SK-N-SH treated with all-trans-retinoic acid at 6 μM for 48 hours (cell line): ENCODE data around the gene MAGED1.

Source experiments
- ATAC-seq: fragments of 200-7000 bp; cut with Tn5 transposase; 3 replicates; pipeline ENCODE4 v1.9.1; 2020; ENCODE audit warnings: mild to moderate bottlenecking, moderate library complexity
- ARNTL ChIP-seq: fragments of 450-650 bp; formaldehyde crosslinking; IDR thresholded peaks from 2 replicates; pipeline ENCODE4 v1.5.0; 2020; ENCODE audit warnings: low read depth, mild to moderate bottlenecking, moderate library complexity, borderline replicate concordance
- CREB5 ChIP-seq: fragments of 250-450 bp; sonication (Bioruptor Pico); IDR thresholded peaks from 2 replicates; pipeline ENCODE4 v1.5.1; 2020; ENCODE audit warnings: low read depth, mild to moderate bottlenecking, moderate library complexity
- CSRNP3 ChIP-seq: fragments of 250-450 bp; sonication (Bioruptor Pico); IDR thresholded peaks from 2 replicates; pipeline ENCODE4 v1.5.1; 2021; ENCODE audit warnings: mild to moderate bottlenecking, moderate library complexity
- ESRRG ChIP-seq: fragments of 250-450 bp; sonication (Bioruptor Pico); IDR thresholded peaks from 2 replicates; pipeline ENCODE4 v1.6.1; 2021; ENCODE audit warnings: mild to moderate bottlenecking
- GLIS3 ChIP-seq: fragments of 250-450 bp; sonication (Bioruptor Pico); IDR thresholded peaks from 2 replicates; pipeline ENCODE4 v1.5.0; 2020; ENCODE audit warnings: mild to moderate bottlenecking, moderate library complexity
- ISL1 ChIP-seq: fragments of 250-450 bp; sonication (Bioruptor Pico); IDR thresholded peaks from 2 replicates; pipeline ENCODE4 v2.1.2; 2022; ENCODE audit warnings: mild to moderate bottlenecking, moderate library complexity
- OSR1 ChIP-seq: fragments of 250-450 bp; sonication (Bioruptor Pico); IDR thresholded peaks from 2 replicates; pipeline ENCODE4 v1.8.0; 2022; ENCODE audit warnings: moderate library complexity, mild to moderate bottlenecking, inconsistent platforms
- PATZ1 ChIP-seq: fragments of 250-450 bp; sonication (Bioruptor Pico); IDR thresholded peaks from 2 replicates; pipeline ENCODE4 v1.8.0; 2020; ENCODE audit warnings: mild to moderate bottlenecking, moderate library complexity, borderline replicate concordance
- POU6F1 ChIP-seq: fragments of 250-450 bp; sonication (Bioruptor Pico); IDR thresholded peaks from 2 replicates; pipeline ENCODE4 v1.8.0; 2021; ENCODE audit warnings: low read depth, mild to moderate bottlenecking, moderate library complexity, borderline replicate concordance
- PPARA ChIP-seq: fragments of 250-450 bp; sonication (Bioruptor Pico); IDR thresholded peaks from 2 replicates; pipeline ENCODE4 v1.5.0; 2020; ENCODE audit warnings: mild to moderate bottlenecking, borderline replicate concordance
- RARB ChIP-seq: fragments of 250-450 bp; sonication (Bioruptor Pico); IDR thresholded peaks from 2 replicates; pipeline ENCODE4 v1.8.0; 2021; ENCODE audit warnings: mild to moderate bottlenecking, moderate library complexity
- SNAI2 ChIP-seq: fragments of 250-450 bp; sonication (Bioruptor Pico); IDR thresholded peaks from 2 replicates; pipeline ENCODE4 v1.5.0; 2020; ENCODE audit warnings: mild to moderate bottlenecking, moderate library complexity
- TCF4 ChIP-seq: fragments of 250-450 bp; sonication (Bioruptor Pico); IDR thresholded peaks from 2 replicates; pipeline ENCODE4 v1.8.0; 2021; ENCODE audit warnings: mild to moderate bottlenecking, moderate library complexity, borderline replicate concordance
- TSHZ2 ChIP-seq: fragments of 250-450 bp; sonication (Bioruptor Pico); IDR thresholded peaks from 2 replicates; pipeline ENCODE4 v1.5.0; 2020; ENCODE audit warnings: mild to moderate bottlenecking, moderate library complexity
- ZC3H10 ChIP-seq: fragments of 250-450 bp; sonication (Bioruptor Pico); IDR thresholded peaks from 2 replicates; pipeline ENCODE4 v1.5.1; 2021; ENCODE audit warnings: mild to moderate bottlenecking, moderate library complexity
- ZFP3 ChIP-seq: fragments of 250-450 bp; sonication (Bioruptor Pico); IDR thresholded peaks from 2 replicates; pipeline ENCODE4 v1.5.0; 2020; ENCODE audit warnings: mild to moderate bottlenecking, moderate library complexity
- ZFP30 ChIP-seq: fragments of 450-650 bp; formaldehyde crosslinking; IDR thresholded peaks from 2 replicates; pipeline ENCODE4 v1.5.0; 2022; ENCODE audit warnings: mild to moderate bottlenecking, moderate library complexity
- ZNF565 ChIP-seq: fragments of 450-650 bp; formaldehyde crosslinking; conservative IDR thresholded peaks from 2 replicates; pipeline ENCODE4 v1.5.0; 2020; ENCODE audit warnings: low read depth, mild to moderate bottlenecking, moderate library complexity
- ZNF8 ChIP-seq: fragments of 450-650 bp; formaldehyde crosslinking; IDR thresholded peaks from 2 replicates; pipeline ENCODE4 v1.5.0; 2020; ENCODE audit warnings: mild to moderate bottlenecking, moderate library complexity

The MAGED1 gene

GRCh38 chrX:51855698-51856097 is 37.7 kb upstream of the MAGED1 start:
- TF ChIP-seq TSHZ2 (CRISPR knock-in tag) = no peak
- no peak for TF ChIP-seq GLIS3
- ATAC-seq = no peak

- no peak for TF ChIP-seq ZC3H10 (CRISPR knock-in tag)
- TF ChIP-seq ESRRG (CRISPR knock-in tag) = no peak
- no peak for TF ChIP-seq POU6F1 (CRISPR knock-in tag)
- TF ChIP-seq CSRNP3 (CRISPR knock-in tag) = no peak
- no peak for TF ChIP-seq GLIS3
- TF ChIP-seq ARNTL (CRISPR knock-in tag) = no peak
- no peak for TF ChIP-seq PPARA
- TF ChIP-seq TCF4 = no peak
- no peak for TF ChIP-seq CREB5 (CRISPR knock-in tag)
- TF ChIP-seq ZNF8 (CRISPR knock-in tag) = no peak
- no peak for TF ChIP-seq PATZ1 (CRISPR knock-in tag)
- no peak for TF ChIP-seq ZNF565 (CRISPR knock-in tag)
- no peak for TF ChIP-seq ZFP3 (CRISPR knock-in tag)
- TF ChIP-seq ISL1 (CRISPR knock-in tag) = no peak
- no peak for TF ChIP-seq OSR1 (CRISPR knock-in tag)
- TF ChIP-seq ZFP30 (CRISPR knock-in tag) = no peak
- no peak for TF ChIP-seq RARB (CRISPR knock-in tag)
- TF ChIP-seq, all 23 proteins: peak for 0
Measured at GRCh38 chrX:51857159-51857733, 36.2 kb upstream of the MAGED1 start.

GRCh38 chrX:51860679-51861078 is 32.7 kb upstream of the MAGED1 start:
- ATAC-seq = peak; percentile 93
- TF ChIP-seq TCF4 (no peak), TSHZ2 (CRISPR knock-in tag) (no peak), ZFP30 (CRISPR knock-in tag) (no peak), ISL1 (CRISPR knock-in tag) (no peak), CREB5 (CRISPR knock-in tag) (no peak), ESRRG (CRISPR knock-in tag) (no peak), ZNF8 (CRISPR knock-in tag) (no peak), RARB (CRISPR knock-in tag) (no peak), SNAI2 (no peak), POU6F1 (CRISPR knock-in tag) (no peak), ZNF565 (CRISPR knock-in tag) (no peak), CSRNP3 (CRISPR knock-in tag) (no peak)

More at GRCh38 chrX:51857159-51857733, 36.2 kb upstream of the MAGED1 start:
- no peak for ATAC-seq
